Neuron (in vitro differentiated cells): ENCODE measurements around the gene SLC35A2.

Experiments used
- H2AFZ ChIP-seq: one replicate; pipeline ENCODE4 v1.6.1; 2013; ENCODE audit warnings: low read depth, mild to moderate bottlenecking, inconsistent platforms, low read length, moderate library complexity
- H3K27me3 ChIP-seq: one replicate; pipeline ENCODE4 v1.6.1; 2013; ENCODE audit warnings: low read length; ENCODE audit not compliant: insufficient read depth
- H3K36me3 ChIP-seq: one replicate; pipeline ENCODE4 v1.6.1; 2013; ENCODE audit warnings: low read length; ENCODE audit not compliant: insufficient read depth
- H3K4me1 ChIP-seq: one replicate; pipeline ENCODE4 v1.6.1; 2013; ENCODE audit warnings: low read length; ENCODE audit not compliant: insufficient read depth
- H3K4me3 ChIP-seq: 2 replicates; pipeline ENCODE4 v1.5.1; 2013; ENCODE audit warnings: mild to moderate bottlenecking, low read length, moderate library complexity
- H3K9me3 ChIP-seq: one replicate; pipeline ENCODE4 v1.6.1; 2013; ENCODE audit warnings: low read length

The SLC35A2 gene

GRCh38 chrX:48911412-48912182 is at the start of gene SLC35A2:
Gene SLC35A2 (minus strand): TSS chrX:48911646. CDS start chrX:48911636, 10 bp downstream.
- no peaks in the 10 kb centered on the region for H3K9me3 ChIP-seq
- no peak within 1 kb of the TSS for H2AFZ ChIP-seq

GRCh38 chrX:48960291-48960690 is 48.8 kb upstream of the SLC35A2 start:
- Histone ChIP-seq H3K27me3 (no peaks in the 10 kb centered on the region), H3K4me3 (no peak overlapping the region), H2AFZ (no peak overlapping the region), H3K4me1 (peaks cover 6% of the 10 kb centered on the region), H3K9me3 (no peaks in the 10 kb centered on the region), H3K36me3 (peaks cover 5% of the 10 kb centered on the region)

More at GRCh38 chrX:48911412-48912182, at the start of gene SLC35A2:
- peak within 1 kb of the TSS; percentile 90 for H3K4me3 ChIP-seq
- no peaks in the 10 kb centered on the region for H3K27me3 ChIP-seq
- peaks cover 12% of the 10 kb centered on the region for H3K36me3 ChIP-seq
- H3K4me1 ChIP-seq: peaks cover 5% of the 10 kb centered on the region

GRCh38 chrX:48958635-48959094 is 47.2 kb upstream of the SLC35A2 start:
- H3K4me3 ChIP-seq: peak overlapping the region; percentile 49
- peaks cover 13% of the 10 kb centered on the region for H3K36me3 ChIP-seq
- H2AFZ ChIP-seq: no peak overlapping the region
- no peaks in the 10 kb centered on the region for H3K27me3 ChIP-seq
- no peaks in the 10 kb centered on the region for H3K9me3 ChIP-seq
- peaks cover 6% of the 10 kb centered on the region for H3K4me1 ChIP-seq

GRCh38 chrX:48957827-48958634 is 46.6 kb upstream of the SLC35A2 start:
- peaks cover 17% of the 10 kb centered on the region for H3K36me3 ChIP-seq

GRCh38 chrX:48957477-48957826 is 46.0 kb upstream of the SLC35A2 start, which contains the start of gene OTUD5:
Gene OTUD5 (minus strand): TSS chrX:48957607. CDS start chrX:48957570, 37 bp downstream.
- no peaks in the 10 kb centered on the region for H3K9me3 ChIP-seq
- H3K36me3 ChIP-seq: peaks cover 21% of the 10 kb centered on the region
- H2AFZ ChIP-seq: no peak within 1 kb of the TSS
- peaks cover 6% of the 10 kb centered on the region for H3K4me1 ChIP-seq
- H3K4me3 ChIP-seq: peak within 1 kb of the TSS; percentile 56
- H3K27me3 ChIP-seq: no peaks in the 10 kb centered on the region

More at GRCh38 chrX:48957827-48958634, 46.6 kb upstream of the SLC35A2 start:
- no peak overlapping the region for H2AFZ ChIP-seq
- peak overlapping the region; percentile 56 for H3K4me3 ChIP-seq
- no peaks in the 10 kb centered on the region for H3K27me3 ChIP-seq
- H3K4me1 ChIP-seq: peaks cover 6% of the 10 kb centered on the region
- H3K9me3 ChIP-seq: no peaks in the 10 kb centered on the region

GRCh38 chrX:48956728-48957414 is 45.4 kb upstream of the SLC35A2 start:
- Histone ChIP-seq H3K4me1 (peaks cover 6% of the 10 kb centered on the region), H3K27me3 (no peaks in the 10 kb centered on the region), H3K4me3 (peak overlapping the region; percentile 56), H2AFZ (no peak overlapping the region), H3K9me3 (no peaks in the 10 kb centered on the region), H3K36me3 (peaks cover 21% of the 10 kb centered on the region)

GRCh38 chrX:48948589-48948988 is 37.1 kb upstream of the SLC35A2 start:
- H3K4me1 ChIP-seq: no peaks in the 10 kb centered on the region
- no peaks in the 10 kb centered on the region for H3K27me3 ChIP-seq
- no peak overlapping the region for H2AFZ ChIP-seq
- H3K4me3 ChIP-seq: no peak overlapping the region
- peaks cover 13% of the 10 kb centered on the region for H3K36me3 ChIP-seq
- no peaks in the 10 kb centered on the region for H3K9me3 ChIP-seq

GRCh38 chrX:48945517-48946348 is 34.3 kb upstream of the SLC35A2 start:
- H2AFZ ChIP-seq: no peak overlapping the region
- H3K36me3 ChIP-seq: peaks cover 14% of the 10 kb centered on the region
- no peaks in the 10 kb centered on the region for H3K4me1 ChIP-seq
- no peaks in the 10 kb centered on the region for H3K9me3 ChIP-seq
- no peaks in the 10 kb centered on the region for H3K27me3 ChIP-seq
- no peak overlapping the region for H3K4me3 ChIP-seq

- Histone ChIP-seq H3K36me3 (peaks cover 14% of the 10 kb centered on the region), H3K4me3 (no peak overlapping the region), H2AFZ (no peak overlapping the region), H3K9me3 (no peaks in the 10 kb centered on the region), H3K27me3 (no peaks in the 10 kb centered on the region), H3K4me1 (no peaks in the 10 kb centered on the region)
Measured at GRCh38 chrX:48942895-48943294, 31.4 kb upstream of the SLC35A2 start.

- H3K9me3 ChIP-seq: no peaks in the 10 kb centered on the region
- H3K4me1 ChIP-seq: no peaks in the 10 kb centered on the region
- H3K27me3 ChIP-seq: no peaks in the 10 kb centered on the region
- H3K4me3 ChIP-seq: no peak overlapping the region
- H3K36me3 ChIP-seq: peaks cover 14% of the 10 kb centered on the region
- no peak overlapping the region for H2AFZ ChIP-seq
Measured at GRCh38 chrX:48940404-48940955, 29.0 kb upstream of the SLC35A2 start.

- H2AFZ ChIP-seq: no peak overlapping the region
- peaks cover 14% of the 10 kb centered on the region for H3K36me3 ChIP-seq
- H3K27me3 ChIP-seq: no peaks in the 10 kb centered on the region
- H3K4me1 ChIP-seq: no peaks in the 10 kb centered on the region
- H3K4me3 ChIP-seq: no peak overlapping the region
- H3K9me3 ChIP-seq: no peaks in the 10 kb centered on the region
Measured at GRCh38 chrX:48939524-48940228, 28.2 kb upstream of the SLC35A2 start.
